SK-N-MC (cell line): ENCODE data around the gene PDIA3.

Experiments used
- DNase-seq: peaks from one replicate; pipeline ENCODE4 v3.0.0-alpha.2; 2011; ENCODE audit warnings: low read depth, low spot score
- H3K27ac ChIP-seq: fragments of 200-600 bp; sonication (generic); 2 replicates; pipeline ENCODE4 v1.5.1; 2016; ENCODE audit warnings: mixed run types
- H3K36me3 ChIP-seq: fragments of 200-600 bp; sonication (generic); 2 replicates; pipeline ENCODE4 v1.6.1; 2017; ENCODE audit warnings: antibody characterized with exemption, low read length, mixed read lengths; ENCODE audit not compliant: insufficient read depth
- H3K4me3 ChIP-seq: fragments of 200-600 bp; sonication (generic); 2 replicates; pipeline ENCODE4 v1.5.1; 2016
- H3K9ac ChIP-seq: fragments of 200-600 bp; sonication (generic); 2 replicates; pipeline ENCODE4 v1.8.0; 2017; ENCODE audit warnings: mixed run types, mixed read lengths; ENCODE audit not compliant: insufficient read length
- H3K9me3 ChIP-seq: fragments of 200-600 bp; sonication (generic); 2 replicates; pipeline ENCODE4 v1.6.1; 2017; ENCODE audit warnings: low read depth, mild to moderate bottlenecking, antibody characterized with exemption, low read length, moderate library complexity, mixed read lengths
- EZH2 ChIP-seq: fragments of 200-600 bp; sonication (generic); IDR thresholded peaks from one replicate; pipeline ENCODE4 v1.6.1; 2017; ENCODE audit warnings: antibody characterized with exemption
- FOXP2 ChIP-seq: optimal IDR thresholded peaks from 2 replicates; pipeline ENCODE3; 2011; ENCODE audit warnings: mild to moderate bottlenecking, moderate library complexity; ENCODE audit not compliant: insufficient read depth; ENCODE audit errors: extremely low read length, control extremely low read depth
- POLR2AphosphoS5 ChIP-seq: IDR thresholded peaks from 2 replicates; pipeline ENCODE4 v1.6.1; 2012; ENCODE audit warnings: mild to moderate bottlenecking, low read depth, low read length, borderline replicate concordance

Gene PDIA3

DNA sequence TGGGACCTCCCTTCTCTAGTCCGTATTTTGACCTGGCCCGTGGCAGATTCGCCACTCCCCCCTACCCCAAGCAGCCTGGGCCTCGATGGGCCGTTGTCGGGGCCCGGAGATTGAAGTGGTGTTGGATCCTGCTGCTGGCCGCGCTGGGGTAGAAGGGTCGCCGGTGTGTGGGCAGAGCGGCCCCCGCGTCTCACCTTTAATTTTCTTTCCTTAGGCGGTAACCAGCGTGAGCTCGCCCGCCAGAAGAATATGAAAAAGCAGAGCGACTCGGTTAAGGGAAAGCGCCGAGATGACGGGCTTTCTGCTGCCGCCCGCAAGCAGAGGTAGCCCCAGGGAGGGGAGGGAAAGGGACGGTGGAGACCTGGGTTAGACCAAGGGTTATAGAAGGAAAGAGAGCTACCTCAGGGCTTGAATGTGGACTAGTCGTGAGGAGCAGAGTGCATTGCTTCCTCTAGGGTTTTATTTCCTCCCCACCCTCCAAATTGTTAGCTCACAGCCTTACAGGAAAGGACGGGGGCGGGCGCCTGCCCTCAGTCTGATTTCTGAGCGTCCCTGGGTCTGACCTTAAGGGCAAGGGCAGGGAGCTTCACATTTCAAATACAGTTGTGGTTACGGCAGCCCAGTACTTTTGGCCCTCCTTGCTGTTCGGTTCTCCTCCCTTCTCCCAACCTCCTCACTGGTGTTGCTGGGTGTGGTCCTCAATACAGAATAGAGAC lies 46.7 kb downstream of the PDIA3 start:
- no peak for DNase-seq
- Histone ChIP-seq H3K9ac (peak overlapping the region; percentile 99), H3K4me3 (peak overlapping the region; percentile 93), H3K27ac (peak overlapping the region; percentile 94), H3K36me3 (peaks cover 45% of the 10 kb centered on the region), H3K9me3 (no peaks in the 10 kb centered on the region)
- no peak for TF ChIP-seq FOXP2
- TF ChIP-seq EZH2, result no peak
- no peak for TF ChIP-seq POLR2AphosphoS5

DNA sequence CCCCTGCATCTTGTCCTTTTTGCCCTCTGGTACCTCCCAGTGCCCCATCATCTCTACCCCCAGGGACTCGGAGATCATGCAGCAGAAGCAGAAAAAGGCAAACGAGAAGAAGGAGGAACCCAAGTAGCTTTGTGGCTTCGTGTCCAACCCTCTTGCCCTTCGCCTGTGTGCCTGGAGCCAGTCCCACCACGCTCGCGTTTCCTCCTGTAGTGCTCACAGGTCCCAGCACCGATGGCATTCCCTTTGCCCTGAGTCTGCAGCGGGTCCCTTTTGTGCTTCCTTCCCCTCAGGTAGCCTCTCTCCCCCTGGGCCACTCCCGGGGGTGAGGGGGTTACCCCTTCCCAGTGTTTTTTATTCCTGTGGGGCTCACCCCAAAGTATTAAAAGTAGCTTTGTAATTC lies 47.4 kb downstream of the PDIA3 start:
- H3K9me3 ChIP-seq, result no peaks in the 10 kb centered on the region
- peak overlapping the region; percentile 93 for H3K4me3 ChIP-seq
- TF ChIP-seq POLR2AphosphoS5 (no peak), EZH2 (no peak), FOXP2 (no peak)
- peaks cover 46% of the 10 kb centered on the region for H3K36me3 ChIP-seq
- peak overlapping the region; percentile 53 for H3K27ac ChIP-seq
- no peak for DNase-seq
- peak overlapping the region; percentile 99 for H3K9ac ChIP-seq

DNA sequence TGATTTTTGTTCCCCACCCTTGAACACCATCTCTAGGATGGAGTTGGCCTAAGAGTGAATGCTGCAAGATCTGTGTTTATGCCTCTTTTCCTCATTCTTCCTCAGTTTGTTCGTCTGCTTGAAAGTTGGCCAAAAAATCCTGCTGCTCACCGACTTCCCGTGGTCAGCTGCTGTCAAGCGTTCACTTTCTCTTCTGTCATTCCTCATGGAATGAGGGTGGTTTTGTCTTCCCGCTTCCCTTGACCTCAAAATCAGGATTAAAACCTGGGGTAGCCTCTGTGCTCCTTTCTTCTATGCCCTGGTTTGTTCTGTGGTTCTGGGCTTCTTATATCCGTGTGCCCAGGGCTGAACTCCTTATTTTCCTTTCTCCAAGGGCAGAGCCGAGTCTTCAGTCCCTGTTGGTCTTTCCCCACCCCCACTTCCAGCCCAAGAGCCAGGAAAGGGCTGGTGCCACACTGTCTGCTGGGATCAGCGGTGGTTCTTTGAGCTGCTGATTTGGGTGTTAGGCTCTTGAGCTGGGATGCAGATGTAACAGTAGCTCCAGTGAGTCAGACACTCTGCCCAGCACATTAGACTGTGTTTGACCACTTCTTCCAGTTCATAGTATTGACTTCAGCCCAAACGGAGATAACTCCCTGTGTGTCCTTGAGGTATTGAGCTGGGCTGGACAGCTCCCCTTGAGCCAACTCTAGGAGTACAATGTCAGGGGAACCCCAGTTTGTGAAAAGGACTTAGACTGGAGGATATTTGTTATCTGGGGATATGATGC lies 48.2 kb downstream of the PDIA3 start:
- Histone ChIP-seq H3K9me3 (no peaks in the 10 kb centered on the region), H3K36me3 (peaks cover 54% of the 10 kb centered on the region), H3K9ac (peak overlapping the region; percentile 59), H3K27ac (peak overlapping the region; percentile 53), H3K4me3 (peak overlapping the region; percentile 93)
- no peak for DNase-seq
- no peak for TF ChIP-seq EZH2
- no peak for TF ChIP-seq POLR2AphosphoS5
- TF ChIP-seq FOXP2, result no peak

DNA sequence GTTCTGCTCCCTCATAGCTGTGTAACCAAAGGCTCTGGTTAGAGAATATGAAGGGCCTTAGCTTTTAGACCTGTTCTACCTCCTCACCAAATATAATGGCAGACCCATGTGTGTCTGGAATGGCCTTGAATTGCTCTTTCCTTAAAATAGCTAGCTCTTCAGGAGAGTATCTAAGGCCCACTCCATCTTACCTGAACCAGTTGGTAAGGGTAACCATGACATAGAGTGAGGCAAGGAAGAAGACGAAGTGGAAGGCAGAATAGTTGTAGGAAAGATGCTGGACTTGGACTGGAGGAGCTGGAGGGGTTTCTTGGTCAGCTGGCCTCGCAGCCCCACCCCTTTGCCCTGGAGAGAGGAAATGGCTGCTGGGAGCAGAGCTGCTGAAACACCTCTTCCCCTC lies 49.0 kb downstream of the PDIA3 start:
- peaks cover 61% of the 10 kb centered on the region for H3K36me3 ChIP-seq
- TF ChIP-seq POLR2AphosphoS5 (peak; percentile 23; the same call in 1 of the 2 replicates), FOXP2 (no peak)
- H3K9ac ChIP-seq, result no peak overlapping the region
- H3K27ac ChIP-seq, result peak overlapping the region; percentile 53; the same call in 1 of the 2 replicates
- no peak for DNase-seq
- no peaks in the 10 kb centered on the region for H3K9me3 ChIP-seq
- H3K4me3 ChIP-seq, result no peak overlapping the region

DNA sequence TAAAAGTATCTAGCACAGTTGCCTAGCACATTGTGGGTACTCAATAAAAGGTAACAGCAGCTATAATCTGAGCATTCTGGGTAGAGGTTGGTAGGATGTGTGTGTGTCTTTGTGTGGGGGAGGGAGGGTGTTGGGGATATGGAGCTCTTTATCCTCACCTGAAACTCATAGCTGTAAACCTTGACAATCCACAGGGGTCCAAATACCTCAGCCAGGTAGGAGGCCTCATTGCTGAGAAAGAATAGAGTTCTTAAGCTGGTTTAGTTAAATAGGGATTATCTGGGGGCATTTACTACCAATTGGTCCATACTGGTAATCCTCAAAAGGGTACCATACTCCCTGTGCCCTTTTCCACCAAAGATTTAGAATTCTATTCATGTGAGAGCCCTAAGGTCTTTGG lies 49.8 kb downstream of the PDIA3 start:
- DNase-seq, result no peak
- no peak overlapping the region for H3K9ac ChIP-seq
- H3K4me3 ChIP-seq, result no peak overlapping the region
- no peaks in the 10 kb centered on the region for H3K9me3 ChIP-seq
- TF ChIP-seq POLR2AphosphoS5 (no peak), FOXP2 (no peak), EZH2 (no peak)
- H3K27ac ChIP-seq, result no peak overlapping the region; the same call in 1 of the 2 replicates
- H3K36me3 ChIP-seq, result peaks cover 62% of the 10 kb centered on the region

DNA sequence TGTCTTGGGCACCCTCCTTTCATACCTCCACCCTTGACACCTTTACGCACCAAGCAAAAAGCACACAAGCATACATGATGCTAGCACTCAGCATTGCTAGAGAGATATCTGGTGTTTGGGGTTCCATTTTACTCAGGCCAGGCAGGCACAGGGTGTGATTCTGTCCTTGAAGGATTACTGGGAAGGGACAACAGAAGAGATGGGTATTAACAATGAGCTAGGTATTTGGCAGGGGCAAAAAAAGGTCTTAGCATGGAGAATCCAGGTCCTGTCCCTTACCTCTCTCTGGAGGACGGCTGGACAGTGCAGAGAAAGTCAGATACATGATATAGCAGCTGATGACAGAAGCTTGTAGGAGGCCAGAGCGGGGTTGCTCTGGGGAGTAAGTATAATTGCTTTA lies 50.3 kb downstream of the PDIA3 start:
- Histone ChIP-seq H3K9me3 (no peaks in the 10 kb centered on the region), H3K9ac (no peak overlapping the region), H3K36me3 (peaks cover 68% of the 10 kb centered on the region), H3K27ac (peak overlapping the region; percentile 35), H3K4me3 (no peak overlapping the region)
- no peak for DNase-seq
- TF ChIP-seq POLR2AphosphoS5 (no peak), EZH2 (no peak), FOXP2 (no peak)

DNA sequence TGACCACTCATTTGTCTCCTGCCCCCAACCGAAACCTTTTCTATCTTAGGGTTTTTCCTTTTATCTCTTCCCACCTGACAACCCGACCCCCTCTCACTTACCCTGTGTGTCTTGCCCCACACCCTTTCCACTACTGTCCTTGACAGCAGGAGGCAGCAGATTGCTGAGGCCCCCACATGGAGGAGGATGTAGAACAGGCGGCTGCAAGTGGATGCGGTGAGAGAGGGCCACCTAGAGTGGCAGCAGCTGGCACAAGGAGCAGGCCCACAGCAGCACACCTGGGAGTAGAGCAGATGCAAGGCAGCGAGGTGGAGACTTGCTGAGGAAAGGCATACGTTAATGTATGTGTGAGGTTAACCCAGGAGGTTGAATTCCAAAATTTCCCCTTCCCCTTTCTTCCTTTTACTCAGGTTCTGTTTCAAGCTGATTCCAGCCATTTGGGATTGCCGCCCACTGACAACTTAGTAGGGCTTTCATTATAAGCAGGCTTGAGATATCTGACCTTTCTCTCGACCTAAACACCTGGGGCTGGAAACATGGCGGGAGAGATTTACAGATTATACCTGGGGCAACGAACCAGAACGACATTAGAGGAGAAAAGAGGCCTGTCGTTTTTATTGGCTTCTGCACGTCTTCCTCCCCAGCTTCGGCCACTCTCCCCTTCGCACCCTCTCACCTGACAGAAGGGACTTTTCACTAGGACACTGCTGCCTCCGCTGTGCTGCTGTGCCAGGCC lies 53.1 kb downstream of the PDIA3 start:
- Histone ChIP-seq H3K9me3 (no peaks in the 10 kb centered on the region), H3K4me3 (no peak overlapping the region), H3K9ac (no peak overlapping the region), H3K27ac (0 out of 2 replicates have a peak overlapping the region, but pooled peaks have one; percentile 52), H3K36me3 (peaks cover 76% of the 10 kb centered on the region)
- TF ChIP-seq POLR2AphosphoS5, result 0 out of 2 replicates have a peak, but pooled peaks have one; percentile 15
- TF ChIP-seq EZH2, result no peak
- no peak for DNase-seq

DNA sequence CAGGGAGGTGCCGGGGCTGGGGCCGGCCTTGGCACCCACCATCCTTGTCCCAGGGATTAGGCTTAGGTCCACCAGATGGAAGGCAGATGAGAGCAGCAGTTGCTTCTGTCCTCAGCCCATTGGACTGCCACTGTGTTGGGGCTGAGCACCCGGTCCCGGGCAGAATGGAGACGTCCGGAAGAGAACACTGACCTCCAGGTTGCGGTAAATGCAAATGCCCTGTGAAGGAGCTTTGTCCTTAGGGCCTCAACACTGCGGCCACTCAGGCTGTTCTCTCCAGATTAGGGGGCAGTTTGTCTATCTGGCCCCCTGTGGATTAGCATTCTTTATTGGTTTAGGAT lies 53.7 kb downstream of the PDIA3 start, which contains the start of gene SERINC4:
Gene SERINC4 (minus strand): TSS at position 276 of the 341 bp plus-strand sequence. CDS start 234 bp downstream, at position 42.
- Histone ChIP-seq H3K36me3 (peaks cover 76% of the 10 kb centered on the region), H3K9me3 (no peaks in the 10 kb centered on the region), H3K4me3 (peak within 1 kb of the TSS; percentile 98), H3K27ac (peak within 1 kb of the TSS; percentile 65), H3K9ac (peak within 1 kb of the TSS; percentile 91)
- DNase-seq, result no peak
- no peak for TF ChIP-seq FOXP2
- no peak for TF ChIP-seq EZH2
- no peak for TF ChIP-seq POLR2AphosphoS5
